K562 (cell line): ENCODE measurements around the gene DNAL4. TPM values are rescaled to one million over a fixed set of nuclear protein-coding genes. Genes with fewer than 3 reads are reported as not detected.

Experiments
- ATAC-seq: fragments of 200-7000 bp; cut with Tn5 transposase; 3 replicates; pipeline ENCODE4 v1.9.1; 2020; ENCODE audit warnings: moderate library complexity
- BruUV-seq: library from RNA; stranded (reverse); fragments of 400-500 nt; replicated peaks from 2 replicates; lab custom pipeline; 2021; lab: Mats Ljungman, UMichigan
- CTCF ChIA-PET: fragments of 300-600 bp; formaldehyde crosslinking; extraction: SDS; loops from one replicate; lab custom pipeline; 2021; ENCODE audit warnings: low intra/inter-chr PET ratio; lab: Yijun Ruan, JAX
- POLR2A ChIA-PET: fragments of 300-600, 350-650 bp; sonication (Branson Sonifier 250); formaldehyde crosslinking; extraction: SDS; loops from one replicate; lab custom pipeline; 2021; ENCODE audit warnings: antibody characterized with exemption, inconsistent platforms; lab: Yijun Ruan, JAX
- DNase-seq, 4 experiments: peaks; one replicate each; pipeline versions ENCODE4 v3.0.0 to v3.0.0-alpha.2; 2011 to 2018; ENCODE audit warnings: low spot score in 3 of 4, mixed read lengths in 3 of 4; ENCODE audit errors: extremely low read depth in 1 of 4
- FAIRE-seq: peaks from 2 replicates; lab custom pipeline; 2011; peaks lifted over from hg19 to GRCh38; lab: Jason Lieb, UNC
- H2AFZ ChIP-seq: 2 replicates; pipeline ENCODE4 v1.6.0; 2011; ENCODE audit warnings: low read depth, low read length, control low read depth, inconsistent platforms
- H3K27ac ChIP-seq: fragments of 200-600 bp; 3 replicates; pipeline ENCODE4 v1.8.0; 2011; ENCODE audit warnings: low read depth, mild to moderate bottlenecking, control low read depth, inconsistent platforms, low read length, moderate library complexity, mixed read lengths; ENCODE audit errors: extremely low read depth
- H3K27me3 ChIP-seq, 2 experiments: fragments of 300-600 bp in 1 of 2; 2 replicates in 1 of 2; 3 replicates in 1 of 2; pipeline versions ENCODE4 v1.6.0 to v1.8.0; 2011; ENCODE audit warnings: inconsistent platforms in 2 of 2, low read length in 2 of 2, mild to moderate bottlenecking in 1 of 2, mixed read lengths in 1 of 2, moderate library complexity in 1 of 2; ENCODE audit not compliant: control insufficient read depth in 2 of 2, insufficient read depth in 2 of 2
- H3K36me3 ChIP-seq: fragments of 300-600 bp; 3 replicates; pipeline ENCODE4 v1.8.0; 2011; ENCODE audit warnings: mild to moderate bottlenecking, low read length, inconsistent platforms; ENCODE audit not compliant: control insufficient read depth, insufficient read depth
- H3K4me1 ChIP-seq, 2 experiments: fragments of 200-600 bp in 1 of 2; replicated peaks in 1 of 2; 2 replicates in 1 of 2; 3 replicates in 1 of 2; pipeline versions ENCODE4 v1.5.1 to v1.8.0; 2011; ENCODE audit warnings: inconsistent platforms in 2 of 2, low read length in 2 of 2, mild to moderate bottlenecking in 1 of 2, mixed read lengths in 1 of 2, moderate library complexity in 1 of 2; ENCODE audit not compliant: control insufficient read depth in 2 of 2, insufficient read depth in 2 of 2
- H3K4me2 ChIP-seq: 2 replicates; pipeline ENCODE4 v1.6.1; 2011; ENCODE audit warnings: low read length, control low read depth, inconsistent platforms, mixed read lengths; ENCODE audit not compliant: insufficient read depth
- H3K4me3 ChIP-seq: fragments of 200-600 bp; sonication (generic), shearing (Covaris generic); 2 replicates; pipeline ENCODE4 v1.5.1; 2016; ENCODE audit warnings: control low read depth, inconsistent platforms
- H3K79me2 ChIP-seq: fragments of 200-600 bp; 3 replicates; pipeline ENCODE4 v1.8.0; 2011; ENCODE audit warnings: low read length, inconsistent platforms; ENCODE audit not compliant: control insufficient read depth, insufficient read depth
- H3K9ac ChIP-seq, 2 experiments: 2 replicates each; pipeline versions ENCODE4 v1.6.0 to v1.6.1; 2011; ENCODE audit warnings: low read depth in 2 of 2, low read length in 2 of 2, control low read depth in 1 of 2, inconsistent platforms in 1 of 2, mild to moderate bottlenecking in 1 of 2, mixed read lengths in 1 of 2; ENCODE audit not compliant: insufficient read depth in 1 of 2
- H3K9me1 ChIP-seq: one replicate; pipeline ENCODE4 v1.6.0; 2011; ENCODE audit warnings: inconsistent platforms, mild to moderate bottlenecking, low read length, moderate library complexity; ENCODE audit not compliant: control insufficient read depth, insufficient read depth
- H3K9me3 ChIP-seq: replicated peaks from 2 replicates; pipeline ENCODE4 v1.5.1; 2011; ENCODE audit warnings: low read depth, low read length, inconsistent platforms; ENCODE audit not compliant: control insufficient read depth, insufficient read depth
- H4K20me1 ChIP-seq: replicated peaks from 2 replicates; pipeline ENCODE4 v1.6.1; 2011; ENCODE audit warnings: low read length, inconsistent platforms, mixed read lengths; ENCODE audit not compliant: control insufficient read depth, insufficient read depth
- CXXC5 ChIP-seq: fragments of 250-450 bp; sonication (Bioruptor Pico); IDR thresholded peaks from 2 replicates; pipeline ENCODE4 v1.8.0; 2022; ENCODE audit warnings: inconsistent platforms, mild to moderate bottlenecking, moderate library complexity
- DNMT1 ChIP-seq: fragments of 450-650 bp; IDR thresholded peaks from 2 replicates; pipeline ENCODE4 v1.6.1; 2016; ENCODE audit warnings: antibody characterized with exemption, mild to moderate bottlenecking
- FOS ChIP-seq: IDR thresholded peaks from 3 replicates; pipeline ENCODE4 v1.6.1; 2011; ENCODE audit not compliant: insufficient read length; ENCODE audit errors: extremely low read depth
- HDAC8 ChIP-seq: fragments of 450-650 bp; IDR thresholded peaks from 2 replicates; pipeline ENCODE4 v1.6.1; 2016; ENCODE audit warnings: mild to moderate bottlenecking, missing genetic modification characterization, moderate library complexity, missing compliant biosample characterization
- PCBP2 ChIP-seq: fragments of 200-400 bp; formaldehyde crosslinking; IDR thresholded peaks from 2 replicates; pipeline ENCODE4 v1.6.1; 2018; ENCODE audit warnings: low read length, low read depth, mild to moderate bottlenecking, moderate library complexity; ENCODE audit not compliant: poor library complexity, severe bottlenecking
- PYGO2 ChIP-seq: fragments of 450-650 bp; IDR thresholded peaks from 2 replicates; pipeline ENCODE4 v1.6.1; 2016; ENCODE audit warnings: mild to moderate bottlenecking, missing genetic modification characterization, moderate library complexity, missing compliant biosample characterization
- RBM14 ChIP-seq: fragments of 200-400 bp; formaldehyde crosslinking; IDR thresholded peaks from 2 replicates; pipeline ENCODE4 v1.6.1; 2018; ENCODE audit warnings: low read depth, mild to moderate bottlenecking, low read length, moderate library complexity, borderline replicate concordance; ENCODE audit not compliant: insufficient read depth
- ZNF217 ChIP-seq: sonication (generic); formaldehyde crosslinking; IDR thresholded peaks from 2 replicates; pipeline ENCODE4 v1.8.0; 2022; ENCODE audit warnings: mild to moderate bottlenecking, missing genetic modification reagents
- ZNF280A ChIP-seq: fragments of 450-650 bp; IDR thresholded peaks from 2 replicates; pipeline ENCODE4 v1.6.1; 2018; ENCODE audit warnings: mild to moderate bottlenecking, low read depth; ENCODE audit not compliant: partially characterized antibody
- WGBS: fragments of 100-300 bp; shearing (Covaris generic); methylation state at CpG from one replicate; pipeline ENCODE4 v1.1.6; 2016; ENCODE audit warnings: low coverage, mixed read lengths; ENCODE audit not compliant: insufficient coverage; ENCODE audit errors: missing lambda C conversion rate; 5-methylcytosine and 5-hydroxymethylcytosine counted together
- in situ Hi-C: fragments of 300-500 bp; cut with MboI; formaldehyde crosslinking; loops from 4 replicates; pipeline ENCODE4 v1.15.0; 2018; ENCODE audit warnings: inconsistent platforms, mixed read lengths
- intact Hi-C: fragments of 100-400 bp; cut with micrococcal nuclease; formaldehyde crosslinking; loops from 2 replicates; pipeline ENCODE4 v1.14.2; 2022
- polyA plus RNA-seq, 8 experiments: library from polyadenylated mRNA; depleted of rRNA in 4 of 8; stranded (reverse) in 5 of 8; unstranded in 3 of 8; fragments of >200 nt; fragmentation: Nextera tagmentation in 2 of 8; fragmentation: Illumina TruSeq in 1 of 8; extraction: Ambion mirVana in 2 of 8; extraction: Trizol in 1 of 8; gene quantifications; 2 replicates each; pipeline versions ENCODE4 v1.2.1 to v1.2.3, GENCODE V29; 2011 to 2014; ENCODE audit warnings: inconsistent platforms in 1 of 8, missing spikeins in 1 of 8
- total RNA-seq, 7 experiments: library from RNA; depleted of rRNA in 6 of 7; stranded (reverse); fragments of >200 nt in 6 of 7; fragmentation: Illumina TruSeq in 2 of 7; extraction: Trizol in 2 of 7; gene quantifications; 2 replicates each; pipeline versions ENCODE4 v1.2.1 to v1.2.3, GENCODE V29; 2011 to 2021; ENCODE audit warnings: low replicate concordance in 1 of 7

The DNAL4 gene
- total and polyA plus RNA-seq, 9 of the 15 experiments (the other 6 are each of a cell fraction or from before 2014, with no cell fraction given) = 0.20 to 9.4 (median 5.2) TPM

GRCh38 chr22:38795569-38795968 lies 1.6 kb upstream of the DNAL4 start:
- H3K27me3 ChIP-seq = peaks cover 0 to 5% of the 10 kb centered on the region in 2 experiments; a peak in 1 of 5 replicates
- H3K4me1 ChIP-seq = peaks cover 0 to 11% of the 10 kb centered on the region in 2 experiments; a peak in 2 of 5 replicates
- peaks cover 5% of the 10 kb centered on the region; the same call in 1 of the 2 replicates for H3K9me3 ChIP-seq
- ATAC-seq (no peak), DNase-seq (no peak), FAIRE-seq (no peak)
- H3K9me1 ChIP-seq = no peaks in the 10 kb centered on the region
- no peaks in the 10 kb centered on the region for H4K20me1 ChIP-seq
- no peak overlapping the region for H2AFZ ChIP-seq
- no peak overlapping the region for H3K4me2 ChIP-seq
- BruUV-seq = no TSS peak
- H3K9ac ChIP-seq = no peak overlapping the region
- peaks cover 9% of the 10 kb centered on the region for H3K79me2 ChIP-seq
- H3K36me3 ChIP-seq = no peaks in the 10 kb centered on the region
- ChIA-PET POLR2A (no interaction called here), CTCF (no interaction called here)
- H3K4me3 ChIP-seq = no peak overlapping the region
- TF ChIP-seq CXXC5 (CRISPR knock-in tag) (no peak), DNMT1 (no peak), ZNF217 (CRISPR knock-in tag) (no peak), PCBP2 (no peak), FOS (no peak), HDAC8 (no peak), PYGO2 (tag) (no peak), RBM14 (no peak), ZNF280A (no peak)
- TF ChIP-seq, all 486 proteins: peak for 0
- H3K27ac ChIP-seq = no peak overlapping the region
- in situ Hi-C loops (no loop called here), intact Hi-C loops (no loop called here)
- WGBS = 34% methylated on average over 3 of the region's 4 CpGs
